Vagina (tissue), 2 donors: ENCODE results near the gene RB1. TPM values are rescaled to one million over a fixed set of nuclear protein-coding genes. Genes with fewer than 3 reads are reported as not detected.

Experiments used
- DNase-seq, 2 donors: peaks; one replicate each; pipeline ENCODE4 v3.0.0-alpha.2; 2017; ENCODE audit errors: extremely low spot score in 2 of 2
- H3K27ac ChIP-seq: fragments of 200-600 bp; sonication (generic); one replicate; pipeline ENCODE4 v1.5.1; 2019
- H3K27me3 ChIP-seq: fragments of 200-600 bp; sonication (generic); one replicate; pipeline ENCODE4 v1.5.1; 2019
- H3K36me3 ChIP-seq, 2 donors: fragments of 200-600 bp; sonication (generic); one replicate each; pipeline ENCODE4 v1.5.1; 2017 to 2019
- H3K4me1 ChIP-seq: fragments of 200-600 bp; sonication (generic); one replicate; pipeline ENCODE4 v1.5.1; 2019
- H3K4me3 ChIP-seq, 2 donors: fragments of 200-600 bp; sonication (generic); 1 replicate in 1 of 2; 2 replicates in 1 of 2; pipeline ENCODE4 v1.5.1; 2016 to 2019
- H3K9me3 ChIP-seq: fragments of 200-600 bp; sonication (generic); one replicate; pipeline ENCODE4 v1.5.1; 2019
- POLR2A ChIP-seq, 2 donors: fragments of 450-650 bp; IDR thresholded peaks; one replicate each; pipeline ENCODE4 v1.6.1; 2017; ENCODE audit warnings: antibody characterized with exemption in 2 of 2, mild to moderate bottlenecking in 2 of 2, moderate library complexity in 2 of 2
- POLR2AphosphoS5 ChIP-seq, 2 donors: sonication (generic); formaldehyde crosslinking; IDR thresholded peaks; one replicate each; pipeline ENCODE4 v1.9.0; 2017; ENCODE audit warnings: antibody characterized with exemption in 2 of 2, mild to moderate bottlenecking in 2 of 2, low read depth in 1 of 2; ENCODE audit not compliant: insufficient read depth in 1 of 2
- intact Hi-C: fragments of 100-400 bp; cut with DNase I; formaldehyde crosslinking; loops from one replicate; pipeline ENCODE4 v1.15.1; 2023
- total RNA-seq: library from RNA; depleted of rRNA; stranded (reverse); fragments of >200 nt; gene quantifications from one replicate; pipeline ENCODE4 v1.2.3, GENCODE V29; 2016
- TF ChIP-seq, protein P1 (sequence below), 3 experiments: fragments of 450-650 bp in 2 of 3; fragments of 200-600 bp in 1 of 3; sonication (generic) in 1 of 3; IDR thresholded peaks; one replicate each; pipeline ENCODE4 v1.5.1; 2017 to 2019; ENCODE audit warnings: antibody characterized with exemption in 3 of 3, mild to moderate bottlenecking in 2 of 3, moderate library complexity in 2 of 3

RB1 gene
- total RNA-seq, 1 donor from 2014 or later: 34.4 TPM

DNA sequence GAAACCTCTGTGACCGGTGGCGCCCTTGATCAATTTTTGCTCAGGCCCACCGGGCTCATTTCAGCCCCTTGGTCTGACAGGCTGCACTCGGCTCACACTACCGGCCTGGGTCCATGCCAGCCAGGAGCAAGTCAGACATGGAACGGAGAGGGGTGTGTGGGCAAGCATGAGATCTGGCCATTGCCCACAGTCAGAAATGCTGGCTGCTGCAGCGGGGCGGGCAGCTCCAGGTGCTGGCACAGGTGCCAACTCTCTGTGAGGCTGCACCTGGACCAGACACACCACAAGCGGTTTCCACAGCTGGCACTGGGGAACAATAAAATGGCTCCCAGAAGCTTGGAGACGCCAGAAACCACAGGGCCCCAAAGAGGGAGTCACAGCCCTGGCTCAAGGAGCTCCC, 153.0 kb downstream of the RB1 start:
- intact Hi-C loops: no loop called here
- no peak for TF ChIP-seq POLR2A (IDR thresholded peaks at IDR 0.05)
- no peak for TF ChIP-seq POLR2AphosphoS5 (IDR thresholded peaks at IDR 0.05; ENCODE audit: insufficient read depth in 1 of 2, low read depth in 1 of 2)
- TF ChIP-seq, protein P1, sequence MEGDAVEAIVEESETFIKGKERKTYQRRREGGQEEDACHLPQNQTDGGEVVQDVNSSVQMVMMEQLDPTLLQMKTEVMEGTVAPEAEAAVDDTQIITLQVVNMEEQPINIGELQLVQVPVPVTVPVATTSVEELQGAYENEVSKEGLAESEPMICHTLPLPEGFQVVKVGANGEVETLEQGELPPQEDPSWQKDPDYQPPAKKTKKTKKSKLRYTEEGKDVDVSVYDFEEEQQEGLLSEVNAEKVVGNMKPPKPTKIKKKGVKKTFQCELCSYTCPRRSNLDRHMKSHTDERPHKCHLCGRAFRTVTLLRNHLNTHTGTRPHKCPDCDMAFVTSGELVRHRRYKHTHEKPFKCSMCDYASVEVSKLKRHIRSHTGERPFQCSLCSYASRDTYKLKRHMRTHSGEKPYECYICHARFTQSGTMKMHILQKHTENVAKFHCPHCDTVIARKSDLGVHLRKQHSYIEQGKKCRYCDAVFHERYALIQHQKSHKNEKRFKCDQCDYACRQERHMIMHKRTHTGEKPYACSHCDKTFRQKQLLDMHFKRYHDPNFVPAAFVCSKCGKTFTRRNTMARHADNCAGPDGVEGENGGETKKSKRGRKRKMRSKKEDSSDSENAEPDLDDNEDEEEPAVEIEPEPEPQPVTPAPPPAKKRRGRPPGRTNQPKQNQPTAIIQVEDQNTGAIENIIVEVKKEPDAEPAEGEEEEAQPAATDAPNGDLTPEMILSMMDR (IDR thresholded peaks at IDR 0.05): no peak
- Histone ChIP-seq H3K27ac (no peak overlapping the region), H3K27me3 (no peaks in the 10 kb centered on the region), H3K9me3 (peaks cover 1% of the 10 kb centered on the region), H3K4me3 (no peak overlapping the region), H3K4me1 (no peaks in the 10 kb centered on the region), H3K36me3 (peaks cover 0 to 29% of the 10 kb centered on the region in 2 donors)
- no peak for DNase-seq

- H3K4me1 ChIP-seq: no peaks in the 10 kb centered on the region
- H3K27ac ChIP-seq: no peak overlapping the region
- no peaks in the 10 kb centered on the region for H3K9me3 ChIP-seq
- no peak overlapping the region for H3K4me3 ChIP-seq
- DNase-seq: no peak
- intact Hi-C loops: no loop called here
- H3K36me3 ChIP-seq: peaks cover 0 to 29% of the 10 kb centered on the region in 2 donors
- TF ChIP-seq POLR2A (IDR thresholded peaks at IDR 0.05) (no peak), POLR2AphosphoS5 (IDR thresholded peaks at IDR 0.05; ENCODE audit: insufficient read depth in 1 of 2, low read depth in 1 of 2) (no peak)
- TF ChIP-seq, protein P1 (IDR thresholded peaks at IDR 0.05): no peak
- H3K27me3 ChIP-seq: no peaks in the 10 kb centered on the region
Observed at GRCh38 chr13:48457578-48458242, 154.2 kb downstream of the RB1 start.

- no peaks in the 10 kb centered on the region for H3K27me3 ChIP-seq
- no peaks in the 10 kb centered on the region for H3K9me3 ChIP-seq
- no peaks in the 10 kb centered on the region for H3K4me1 ChIP-seq
- H3K36me3 ChIP-seq: peaks cover 0 to 6% of the 10 kb centered on the region in 2 donors
- intact Hi-C loops: no loop called here
- TF ChIP-seq POLR2AphosphoS5 (IDR thresholded peaks at IDR 0.05; ENCODE audit: insufficient read depth in 1 of 2, low read depth in 1 of 2): no peak
- TF ChIP-seq, protein P1 (IDR thresholded peaks at IDR 0.05): no peak
- no peak for TF ChIP-seq POLR2A (IDR thresholded peaks at IDR 0.05)
- no peak for DNase-seq
- H3K27ac ChIP-seq: no peak overlapping the region
- H3K4me3 ChIP-seq: no peak overlapping the region
Observed at GRCh38 chr13:48475230-48475629, 171.7 kb downstream of the RB1 start.

- no peak overlapping the region for H3K27ac ChIP-seq
- DNase-seq: no peak
- no peaks in the 10 kb centered on the region for H3K9me3 ChIP-seq
- no peak overlapping the region for H3K4me3 ChIP-seq
- no peaks in the 10 kb centered on the region for H3K27me3 ChIP-seq
- H3K4me1 ChIP-seq: no peaks in the 10 kb centered on the region
- intact Hi-C loops: no loop called here
- H3K36me3 ChIP-seq: peaks cover 0 to 6% of the 10 kb centered on the region in 2 donors
- TF ChIP-seq POLR2AphosphoS5 (IDR thresholded peaks at IDR 0.05; ENCODE audit: insufficient read depth in 1 of 2, low read depth in 1 of 2): no peak
- TF ChIP-seq, protein P1 (IDR thresholded peaks at IDR 0.05): no peak
- TF ChIP-seq POLR2A (IDR thresholded peaks at IDR 0.05): no peak
Observed at GRCh38 chr13:48476215-48476614, 172.7 kb downstream of the RB1 start.

GRCh38 chr13:48476686-48477085, 173.1 kb downstream of the RB1 start:
- no peaks in the 10 kb centered on the region for H3K27me3 ChIP-seq
- no peak overlapping the region for H3K4me3 ChIP-seq
- no peak overlapping the region for H3K27ac ChIP-seq
- H3K36me3 ChIP-seq: peaks cover 0 to 6% of the 10 kb centered on the region in 2 donors
- intact Hi-C loops: no loop called here
- TF ChIP-seq, protein P1 (IDR thresholded peaks at IDR 0.05): no peak
- TF ChIP-seq POLR2A (IDR thresholded peaks at IDR 0.05) (no peak), POLR2AphosphoS5 (IDR thresholded peaks at IDR 0.05; ENCODE audit: insufficient read depth in 1 of 2, low read depth in 1 of 2) (no peak)
- no peaks in the 10 kb centered on the region for H3K4me1 ChIP-seq
- no peak for DNase-seq
- H3K9me3 ChIP-seq: no peaks in the 10 kb centered on the region
